Measurements from ENCODE around the gene VPREB3.

The VPREB3 gene

GRCh38 chr22:23762842-23763578, 8.8 kb upstream of the VPREB3 start, which contains the start of gene C22orf15:
C22orf15 (plus strand) TSS chr22:23762990; CDS start chr22:23763307, 317 bp downstream.
- H3K27ac ChIP-seq (ENCODE audit: low read depth, low read length, severe bottlenecking): peak within 1 kb of the TSS; percentile 10
- 76 to 78% methylated on average over 11 to 15 of the region's 23 CpGs for WGBS, 2 experiments (ENCODE audit: insufficient coverage in 2 of 2)
- peaks cover 26% of the 10 kb centered on the region for H3K4me1 ChIP-seq (ENCODE audit: control insufficient read depth, insufficient read depth, low read length, poor library complexity, severe bottlenecking)
- no peak within 1 kb of the TSS for H3K4me3 ChIP-seq (ENCODE audit: extremely low read depth, insufficient read depth, low read length, poor library complexity, severe bottlenecking)
- peaks cover 14% of the 10 kb centered on the region for H3K36me3 ChIP-seq (ENCODE audit: control insufficient read depth, insufficient read depth, low read length)
- H3K9me3 ChIP-seq (ENCODE audit: control insufficient read depth, low read length): no peaks in the 10 kb centered on the region

- no peaks in the 10 kb centered on the region for H3K9me3 ChIP-seq (ENCODE audit: control insufficient read depth, low read length)
- H3K27ac ChIP-seq (ENCODE audit: low read depth, low read length, severe bottlenecking): no peak overlapping the region
- H3K4me3 ChIP-seq (ENCODE audit: extremely low read depth, insufficient read depth, low read length, poor library complexity, severe bottlenecking): no peak overlapping the region
- WGBS, 2 experiments (ENCODE audit: insufficient coverage in 2 of 2): 95 to 98% methylated on average over 3 to 4 of the region's 6 CpGs
- H3K4me1 ChIP-seq (ENCODE audit: control insufficient read depth, insufficient read depth, low read length, poor library complexity, severe bottlenecking): peaks cover 19% of the 10 kb centered on the region
- peaks cover 10% of the 10 kb centered on the region for H3K36me3 ChIP-seq (ENCODE audit: control insufficient read depth, insufficient read depth, low read length)
Measured at GRCh38 chr22:23760056-23760455, 5.8 kb upstream of the VPREB3 start.

GRCh38 chr22:23759566-23759965, 5.3 kb upstream of the VPREB3 start:
- 89 to 91% methylated on average over 4 of the region's 4 CpGs for WGBS, 2 experiments (ENCODE audit: insufficient coverage in 2 of 2)
- peaks cover 16% of the 10 kb centered on the region for H3K4me1 ChIP-seq (ENCODE audit: control insufficient read depth, insufficient read depth, low read length, poor library complexity, severe bottlenecking)
- no peak overlapping the region for H3K27ac ChIP-seq (ENCODE audit: low read depth, low read length, severe bottlenecking)
- no peaks in the 10 kb centered on the region for H3K9me3 ChIP-seq (ENCODE audit: control insufficient read depth, low read length)
- H3K4me3 ChIP-seq (ENCODE audit: extremely low read depth, insufficient read depth, low read length, poor library complexity, severe bottlenecking): no peak overlapping the region
- H3K36me3 ChIP-seq (ENCODE audit: control insufficient read depth, insufficient read depth, low read length): peaks cover 5% of the 10 kb centered on the region

- H3K9me3 ChIP-seq (ENCODE audit: control insufficient read depth, low read length): no peaks in the 10 kb centered on the region
- H3K36me3 ChIP-seq (ENCODE audit: control insufficient read depth, insufficient read depth, low read length): no peaks in the 10 kb centered on the region
- 63 to 73% methylated on average over 3 of the region's 4 CpGs for WGBS, 2 experiments (ENCODE audit: insufficient coverage in 2 of 2)
- no peak overlapping the region for H3K4me3 ChIP-seq (ENCODE audit: extremely low read depth, insufficient read depth, low read length, poor library complexity, severe bottlenecking)
- H3K4me1 ChIP-seq (ENCODE audit: control insufficient read depth, insufficient read depth, low read length, poor library complexity, severe bottlenecking): no peaks in the 10 kb centered on the region
- no peak overlapping the region for H3K27ac ChIP-seq (ENCODE audit: low read depth, low read length, severe bottlenecking)
Measured at GRCh38 chr22:23756891-23757290, 2.7 kb upstream of the VPREB3 start.

- 92% methylated on average over 6 of the region's 8 CpGs; no CpG with 5 or more reads in 1 of the 2 experiments for WGBS, 2 experiments (ENCODE audit: insufficient coverage in 2 of 2)
- H3K36me3 ChIP-seq (ENCODE audit: control insufficient read depth, insufficient read depth, low read length): no peaks in the 10 kb centered on the region
- H3K4me3 ChIP-seq (ENCODE audit: extremely low read depth, insufficient read depth, low read length, poor library complexity, severe bottlenecking): no peak overlapping the region
- H3K4me1 ChIP-seq (ENCODE audit: control insufficient read depth, insufficient read depth, low read length, poor library complexity, severe bottlenecking): no peaks in the 10 kb centered on the region
- no peaks in the 10 kb centered on the region for H3K9me3 ChIP-seq (ENCODE audit: control insufficient read depth, low read length)
- no peak overlapping the region for H3K27ac ChIP-seq (ENCODE audit: low read depth, low read length, severe bottlenecking)
Measured at GRCh38 chr22:23755711-23756110, 1.5 kb upstream of the VPREB3 start.

GRCh38 chr22:23754980-23755636, 883 bp upstream of the VPREB3 start:
- 93 to 100% methylated on average over 2 to 5 of the region's 6 CpGs for WGBS, 2 experiments (ENCODE audit: insufficient coverage in 2 of 2)
- Histone ChIP-seq H3K36me3 (ENCODE audit: control insufficient read depth, insufficient read depth, low read length) (no peaks in the 10 kb centered on the region), H3K4me1 (ENCODE audit: control insufficient read depth, insufficient read depth, low read length, poor library complexity, severe bottlenecking) (no peaks in the 10 kb centered on the region), H3K9me3 (ENCODE audit: control insufficient read depth, low read length) (no peaks in the 10 kb centered on the region), H3K4me3 (ENCODE audit: extremely low read depth, insufficient read depth, low read length, poor library complexity, severe bottlenecking) (no peak overlapping the region), H3K27ac (ENCODE audit: low read depth, low read length, severe bottlenecking) (no peak overlapping the region)

- H3K4me3 ChIP-seq (ENCODE audit: extremely low read depth, insufficient read depth, low read length, poor library complexity, severe bottlenecking): no peak overlapping the region
- no peaks in the 10 kb centered on the region for H3K4me1 ChIP-seq (ENCODE audit: control insufficient read depth, insufficient read depth, low read length, poor library complexity, severe bottlenecking)
- no peaks in the 10 kb centered on the region for H3K36me3 ChIP-seq (ENCODE audit: control insufficient read depth, insufficient read depth, low read length)
- 80 to 92% methylated on average over 2 of the region's 2 CpGs for WGBS, 2 experiments (ENCODE audit: insufficient coverage in 2 of 2)
- H3K9me3 ChIP-seq (ENCODE audit: control insufficient read depth, low read length): no peaks in the 10 kb centered on the region
- H3K27ac ChIP-seq (ENCODE audit: low read depth, low read length, severe bottlenecking): no peak overlapping the region
Measured at GRCh38 chr22:23753385-23753784, 840 bp downstream of the VPREB3 start.

- 97 to 99% methylated on average over 16 of the region's 16 CpGs for WGBS, 2 experiments (ENCODE audit: insufficient coverage in 2 of 2)
- H3K4me3 ChIP-seq (ENCODE audit: extremely low read depth, insufficient read depth, low read length, poor library complexity, severe bottlenecking): no peak overlapping the region
- no peaks in the 10 kb centered on the region for H3K4me1 ChIP-seq (ENCODE audit: control insufficient read depth, insufficient read depth, low read length, poor library complexity, severe bottlenecking)
- no peaks in the 10 kb centered on the region for H3K9me3 ChIP-seq (ENCODE audit: control insufficient read depth, low read length)
- peaks cover 3% of the 10 kb centered on the region for H3K36me3 ChIP-seq (ENCODE audit: control insufficient read depth, insufficient read depth, low read length)
- H3K27ac ChIP-seq (ENCODE audit: low read depth, low read length, severe bottlenecking): no peak overlapping the region
Measured at GRCh38 chr22:23752750-23753149, 1.5 kb downstream of the VPREB3 start.

- WGBS, 2 experiments (ENCODE audit: insufficient coverage in 2 of 2): 95 to 100% methylated on average over 1 to 6 of the region's 9 CpGs
- Histone ChIP-seq H3K9me3 (ENCODE audit: control insufficient read depth, low read length) (no peaks in the 10 kb centered on the region), H3K27ac (ENCODE audit: low read depth, low read length, severe bottlenecking) (no peak overlapping the region), H3K4me3 (ENCODE audit: extremely low read depth, insufficient read depth, low read length, poor library complexity, severe bottlenecking) (peak overlapping the region; percentile 89), H3K36me3 (ENCODE audit: control insufficient read depth, insufficient read depth, low read length) (peaks cover 3% of the 10 kb centered on the region), H3K4me1 (ENCODE audit: control insufficient read depth, insufficient read depth, low read length, poor library complexity, severe bottlenecking) (no peaks in the 10 kb centered on the region)
Measured at GRCh38 chr22:23752090-23752691, 2.0 kb downstream of the VPREB3 start.

GRCh38 chr22:23751441-23751996, 2.7 kb downstream of the VPREB3 start:
- Histone ChIP-seq H3K4me1 (ENCODE audit: control insufficient read depth, insufficient read depth, low read length, poor library complexity, severe bottlenecking) (no peaks in the 10 kb centered on the region), H3K9me3 (ENCODE audit: control insufficient read depth, low read length) (no peaks in the 10 kb centered on the region), H3K27ac (ENCODE audit: low read depth, low read length, severe bottlenecking) (peak overlapping the region; percentile 77), H3K36me3 (ENCODE audit: control insufficient read depth, insufficient read depth, low read length) (peaks cover 4% of the 10 kb centered on the region), H3K4me3 (ENCODE audit: extremely low read depth, insufficient read depth, low read length, poor library complexity, severe bottlenecking) (peak overlapping the region; percentile 89)
- WGBS, 2 experiments (ENCODE audit: insufficient coverage in 2 of 2): 23 to 46% methylated on average over 17 to 18 of the region's 22 CpGs
